ENCODE measurements around the gene IFT25.
"Not testable (repeated sequence)": the region's sequence is repeated elsewhere in the genome, so short reads cannot be mapped to it uniquely, and the experiment has no call there.

IFT25 gene

GRCh38 chr1:53945433-53946251 lies at the start of gene IFT25:
TSS of gene IFT25 (minus strand) at chr1:53945699. CDS start at chr1:53940082, 5,617 bp downstream.
- peak; percentile 93 for DNase-seq

DNA sequence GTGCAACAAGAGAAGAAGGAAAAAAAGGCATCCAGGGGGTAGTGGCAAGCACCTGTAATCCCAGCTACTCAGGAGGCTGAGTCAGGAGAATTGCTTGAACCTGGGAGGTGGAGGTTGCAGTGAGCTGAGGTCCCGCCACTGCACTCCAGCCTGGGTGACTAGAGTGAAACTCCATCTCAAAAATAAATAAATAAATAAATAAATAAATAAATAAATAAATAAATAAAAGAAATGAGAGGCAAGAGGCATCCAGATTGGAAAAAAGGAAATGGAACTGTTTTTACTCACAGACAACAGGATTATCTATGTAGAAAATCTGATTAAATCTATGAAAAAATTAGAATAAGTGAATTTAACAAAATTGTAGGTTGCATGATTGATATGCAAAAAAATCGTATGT lies 49.0 kb upstream of the IFT25 start:
- not testable (repeated sequence) for DNase-seq

GRCh38 chr1:53992085-53992874 lies 46.8 kb upstream of the IFT25 start:
- no peak for DNase-seq

DNA sequence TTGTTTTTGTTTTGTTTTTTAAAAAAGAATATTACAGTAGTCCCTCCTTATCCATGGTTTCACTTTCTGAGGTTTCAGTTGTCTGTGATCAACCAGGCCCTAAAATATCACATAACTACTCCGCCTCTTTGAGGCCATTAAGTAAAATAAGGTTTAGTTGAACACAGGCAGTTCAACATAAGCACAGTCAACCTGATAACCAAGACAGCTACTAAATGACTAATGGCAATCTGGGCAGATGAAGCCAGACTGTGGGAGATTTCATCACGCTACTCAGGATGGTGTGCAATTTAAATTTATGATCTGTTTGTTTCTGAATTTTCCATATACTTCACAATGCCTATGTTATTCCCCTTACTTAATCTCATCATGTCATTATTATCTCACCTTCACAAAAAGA lies 42.4 kb upstream of the IFT25 start:
- no peak for DNase-seq

DNA sequence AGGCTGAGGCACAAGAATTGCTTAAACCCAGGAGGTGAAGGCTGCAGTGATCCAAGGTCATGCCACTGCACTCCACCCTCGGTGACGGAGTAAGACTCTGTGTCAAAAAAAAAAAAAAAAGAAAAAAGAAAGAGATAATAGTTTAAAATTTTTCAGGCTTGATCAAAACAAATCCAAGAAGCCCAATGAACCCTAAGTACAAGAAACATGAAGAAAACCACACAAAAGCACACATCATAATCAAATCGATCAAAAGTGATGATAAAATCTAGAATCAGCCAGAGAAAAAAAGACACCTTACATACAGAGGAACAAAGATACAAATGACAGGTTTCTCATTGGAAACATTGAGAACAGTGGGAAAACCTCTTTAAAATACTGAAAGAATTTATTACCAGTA lies 41.0 kb upstream of the IFT25 start:
- DNase-seq = no peak

DNA sequence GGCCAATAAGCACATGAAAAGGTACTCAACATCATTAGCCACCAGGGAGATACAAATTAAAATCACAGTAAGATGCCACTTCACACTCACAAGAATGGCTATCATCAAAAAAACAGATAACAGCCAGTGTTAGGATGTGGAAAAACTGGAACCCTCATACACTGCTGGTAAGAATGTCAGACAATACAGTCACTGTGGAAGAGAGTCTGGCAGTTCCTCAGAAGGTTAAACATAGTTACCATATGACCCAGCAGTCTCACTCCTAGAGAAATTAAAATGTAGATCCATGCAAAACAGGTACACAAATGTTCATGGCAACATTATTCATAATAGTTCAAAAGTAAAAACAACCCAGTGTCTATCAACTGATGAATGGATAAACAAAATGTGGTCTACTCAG lies 39.2 kb upstream of the IFT25 start:
- DNase-seq = no peak

GRCh38 chr1:53982763-53983104 lies 37.2 kb upstream of the IFT25 start:
- DNase-seq = no peak

DNA sequence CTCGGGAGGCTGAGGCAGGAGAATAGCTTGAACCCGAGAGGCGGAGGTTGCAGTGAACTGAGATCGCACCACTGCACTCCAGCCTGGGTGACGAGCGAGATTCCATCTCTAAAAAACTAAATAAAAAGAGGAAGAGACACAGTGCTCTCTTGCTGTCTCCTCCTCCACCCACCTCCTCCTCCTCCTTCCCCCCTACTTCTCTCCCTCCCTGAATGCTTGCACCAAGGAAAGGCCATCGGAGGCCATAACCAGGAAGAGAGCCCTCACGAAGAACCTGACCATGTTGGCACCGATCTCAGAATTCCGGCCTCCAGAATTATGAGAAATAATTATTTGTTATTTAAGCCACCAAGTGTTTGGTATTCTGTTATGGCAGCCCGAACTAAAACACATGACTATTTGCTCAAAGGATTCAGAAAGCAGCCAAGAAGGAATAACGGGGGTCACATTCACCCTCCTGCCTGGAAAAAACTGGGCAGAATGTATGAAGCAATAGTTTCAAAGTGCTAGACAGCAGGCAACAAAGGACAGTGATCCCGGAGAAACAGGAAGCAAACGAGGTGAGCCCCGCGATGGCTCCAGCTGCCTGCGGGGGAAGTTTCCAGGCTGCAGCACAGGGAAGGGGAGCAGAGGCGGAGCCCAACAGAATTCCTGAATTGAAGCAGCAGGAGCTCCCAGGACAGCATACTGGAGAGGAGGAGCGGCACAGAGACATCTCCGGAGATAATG lies 36.7 kb upstream of the IFT25 start:
- no peak for DNase-seq

- DNase-seq = no peak
Measured at GRCh38 chr1:53981220-53981619, 35.7 kb upstream of the IFT25 start.

DNA sequence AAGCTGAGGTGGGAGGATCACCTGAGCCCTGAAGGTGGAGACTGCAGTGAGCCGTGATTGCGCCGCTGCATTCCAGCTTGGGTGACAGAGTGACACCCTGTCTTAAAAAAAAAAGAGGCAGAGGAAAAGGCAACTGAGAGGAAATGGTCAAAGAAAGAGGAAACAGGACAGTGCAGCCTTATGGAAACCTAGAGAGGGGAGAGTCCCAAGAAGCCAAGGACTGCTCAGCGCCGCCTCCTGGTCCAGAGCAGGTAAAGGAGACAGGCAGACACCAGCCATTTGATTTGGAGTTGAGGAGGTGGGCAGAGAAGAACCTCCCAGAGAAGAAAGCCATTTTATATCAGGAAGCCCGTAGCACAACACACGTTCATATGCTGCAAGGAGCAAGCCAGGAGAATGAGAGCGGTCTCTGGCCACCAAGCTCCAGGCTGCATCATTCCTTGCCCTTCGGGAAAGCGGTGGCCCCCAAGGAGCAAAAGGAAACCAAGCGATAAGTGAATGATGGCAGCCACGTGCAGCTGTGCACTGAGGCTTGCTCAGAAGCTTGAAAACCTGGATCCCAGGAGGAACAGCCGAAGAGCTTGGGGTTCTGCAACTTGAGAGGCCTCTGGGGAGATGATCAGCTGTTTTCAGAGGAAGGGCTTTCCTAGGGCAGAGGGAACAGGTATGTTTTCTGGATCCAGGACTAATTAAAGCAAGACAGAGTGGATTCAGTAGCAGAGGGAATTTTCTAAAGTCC lies 34.4 kb upstream of the IFT25 start:
- no peak for DNase-seq

DNA sequence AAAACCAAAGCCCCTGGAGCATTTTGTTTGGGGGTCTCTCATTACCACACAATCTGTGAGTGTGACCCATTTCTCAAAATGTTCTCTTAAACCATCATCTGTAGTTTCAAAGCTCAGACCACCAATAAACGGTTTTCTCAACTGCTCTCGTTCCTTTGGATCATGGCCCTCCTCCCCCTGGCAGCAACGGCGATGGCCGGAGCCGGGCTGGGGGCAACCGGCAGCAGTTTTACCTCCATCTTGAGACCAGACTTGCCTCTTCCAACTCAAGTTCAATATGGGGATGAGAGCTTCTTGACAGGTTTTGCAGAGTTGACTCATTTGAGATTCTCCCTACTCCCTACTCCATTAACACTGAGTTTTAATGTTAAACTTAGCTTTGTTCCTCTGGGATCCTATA lies 30.4 kb upstream of the IFT25 start:
- DNase-seq = no peak

DNA sequence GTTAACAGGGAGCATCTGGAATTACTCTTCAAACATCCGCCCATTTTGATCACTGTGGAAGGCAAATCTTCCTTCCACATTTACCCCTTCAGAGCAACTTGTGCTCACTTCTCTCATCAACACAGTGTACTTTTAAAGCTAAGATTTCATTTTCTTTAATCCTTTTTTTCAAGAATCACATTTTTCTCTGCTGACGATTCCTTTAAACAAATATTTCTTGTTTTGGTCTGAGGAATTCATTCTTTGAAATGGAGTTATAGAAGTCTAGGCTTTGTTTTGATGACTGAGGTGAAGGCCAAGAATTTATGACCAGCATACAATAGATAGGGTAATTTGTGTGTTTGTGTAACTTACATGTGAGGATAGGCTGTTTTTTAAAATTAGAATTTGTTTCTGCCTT lies 26.2 kb upstream of the IFT25 start:
- DNase-seq = no peak

GRCh38 chr1:53969323-53969722 lies 23.8 kb upstream of the IFT25 start:
- DNase-seq = not testable (repeated sequence)

GRCh38 chr1:53968125-53968513 lies 22.6 kb upstream of the IFT25 start:
- no peak for DNase-seq

GRCh38 chr1:53967409-53968124 lies 22.1 kb upstream of the IFT25 start:
- no peak for DNase-seq

GRCh38 chr1:53966794-53967193 lies 21.3 kb upstream of the IFT25 start:
- DNase-seq = no peak

- DNase-seq = no peak
Measured at GRCh38 chr1:53964109-53964508, 18.6 kb upstream of the IFT25 start.

GRCh38 chr1:53963460-53963859 lies 18.0 kb upstream of the IFT25 start:
- DNase-seq = no peak

GRCh38 chr1:53962395-53962794 lies 16.9 kb upstream of the IFT25 start:
- DNase-seq = no peak

DNA sequence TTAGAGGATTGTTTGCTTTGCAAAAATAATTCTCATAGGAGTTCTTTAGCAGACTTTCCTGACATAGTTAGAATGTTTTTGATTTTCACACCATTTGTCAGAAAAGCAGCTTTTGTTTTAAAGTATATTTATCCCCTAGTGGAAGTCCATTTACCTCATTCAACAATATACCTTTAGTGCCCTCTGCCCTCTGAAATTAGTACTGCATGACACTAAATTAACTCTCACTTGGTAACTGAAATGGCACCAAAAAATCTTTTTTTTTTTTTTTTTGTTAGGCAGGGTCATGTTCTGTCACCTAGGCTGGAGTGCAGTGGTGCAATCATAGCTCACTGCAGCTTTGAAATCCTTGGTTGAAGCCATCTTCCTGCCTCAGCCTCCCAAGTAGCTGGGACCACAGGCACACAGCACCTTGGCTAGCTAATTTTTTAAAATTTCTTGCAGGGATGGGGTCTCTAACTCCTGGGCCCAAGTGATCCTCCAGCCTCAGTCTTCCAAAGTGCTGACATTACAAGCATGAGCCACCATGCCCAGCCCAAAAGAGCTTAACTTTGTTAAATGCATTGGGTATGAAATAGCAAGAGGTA lies 14.3 kb upstream of the IFT25 start:
- no peak for DNase-seq

- DNase-seq = no peak
Measured at GRCh38 chr1:53957194-53957818, 11.8 kb upstream of the IFT25 start.

Data from NCI-H1105 (cell line).